Naive thymus-derived CD4-positive, alpha-beta T cell (primary cell): Measurements from ENCODE around the gene CTAGE4. TPM values are rescaled to one million over a fixed set of nuclear protein-coding genes. Genes with fewer than 3 reads are reported as not detected.
"Not testable (repeated sequence)": the region's sequence is repeated elsewhere in the genome, so short reads cannot be mapped to it uniquely, and the experiment has no call there.

Source experiments
- ATAC-seq: fragments of 150-1000 bp; cut with Tn5 transposase; 2 replicates; pipeline ENCODE4 v1.10.0; 2021; ENCODE audit warnings: mild to moderate bottlenecking, moderate library complexity
- CTCF ChIA-PET: fragments of 350-600 bp; sonication (Branson Sonifier 250); formaldehyde crosslinking; loops from one replicate; lab custom pipeline; 2021; ENCODE audit warnings: antibody characterized with exemption; lab: Charles Lee
- POLR2A ChIA-PET: fragments of 350-600 bp; sonication (Branson Sonifier 250); formaldehyde crosslinking; loops from one replicate; lab custom pipeline; 2021; ENCODE audit warnings: antibody characterized with exemption, inconsistent platforms; lab: Charles Lee
- DNase-seq, 9 donors: peaks; one replicate each; pipeline versions ENCODE4 v3.0.0 to v3.0.0-alpha.2; 2020 to 2022; ENCODE audit warnings: mixed read lengths in 1 of 9
- H3K27ac ChIP-seq: one replicate; pipeline ENCODE4 v1.7.0; 2013; ENCODE audit warnings: mild to moderate bottlenecking, low read depth, low read length, moderate library complexity
- H3K27me3 ChIP-seq, 2 donors: one replicate each; pipeline ENCODE4 v1.7.0; 2013; ENCODE audit warnings: low read length in 2 of 2, mild to moderate bottlenecking in 2 of 2, moderate library complexity in 2 of 2; ENCODE audit not compliant: control insufficient read depth in 2 of 2, insufficient read depth in 2 of 2
- H3K36me3 ChIP-seq, 3 experiments: 1 replicate in 2 of 3; 2 replicates in 1 of 3; pipeline ENCODE4 v1.7.0; 2013; ENCODE audit warnings: low read length in 3 of 3, mild to moderate bottlenecking in 3 of 3, moderate library complexity in 1 of 3; ENCODE audit not compliant: insufficient read depth in 3 of 3, control insufficient read depth in 2 of 3
- H3K4me1 ChIP-seq, 2 donors: one replicate each; pipeline ENCODE4 v1.7.0; 2013; ENCODE audit warnings: low read length in 2 of 2, mild to moderate bottlenecking in 2 of 2, moderate library complexity in 1 of 2; ENCODE audit not compliant: control insufficient read depth in 2 of 2, insufficient read depth in 2 of 2
- H3K4me3 ChIP-seq: 2 replicates; pipeline ENCODE4 v1.7.0; 2013; ENCODE audit warnings: mild to moderate bottlenecking, low read length
- H3K9me3 ChIP-seq, 3 experiments: 1 replicate in 2 of 3; 2 replicates in 1 of 3; pipeline ENCODE4 v1.7.0; 2013; ENCODE audit warnings: low read length in 3 of 3; ENCODE audit not compliant: control insufficient read depth in 2 of 3
- H3K27ac Mint-ChIP-seq, 9 donors: one replicate each; pipeline ENCODE4 v1.8.0; 2020 to 2022; ENCODE audit warnings: mixed read lengths in 9 of 9, mild to moderate bottlenecking in 8 of 9, moderate library complexity in 5 of 9, inconsistent platforms in 2 of 9
- H3K27me3 Mint-ChIP-seq, 5 donors: one replicate each; pipeline ENCODE4 v1.8.0; 2021 to 2022; ENCODE audit warnings: mixed read lengths in 5 of 5, mild to moderate bottlenecking in 1 of 5
- H3K36me3 Mint-ChIP-seq, 5 donors: one replicate each; pipeline ENCODE4 v1.8.0; 2020 to 2022; ENCODE audit warnings: mixed read lengths in 5 of 5, mild to moderate bottlenecking in 3 of 5, inconsistent platforms in 1 of 5
- H3K4me1 Mint-ChIP-seq, 7 donors: one replicate each; pipeline ENCODE4 v1.8.0; 2020 to 2022; ENCODE audit warnings: mixed read lengths in 7 of 7, mild to moderate bottlenecking in 3 of 7, inconsistent platforms in 1 of 7
- H3K4me3 Mint-ChIP-seq, 10 donors: one replicate each; pipeline ENCODE4 v1.8.0; 2020 to 2022; ENCODE audit warnings: mild to moderate bottlenecking in 10 of 10, mixed read lengths in 10 of 10, moderate library complexity in 6 of 10, inconsistent platforms in 2 of 10
- H3K9me3 Mint-ChIP-seq, 11 donors: one replicate each; pipeline ENCODE4 v1.8.0; 2020 to 2022; ENCODE audit warnings: mixed read lengths in 11 of 11, mild to moderate bottlenecking in 4 of 11, inconsistent platforms in 1 of 11, moderate library complexity in 1 of 11
- intact Hi-C, 2 donors: fragments of 100-400 bp; cut with micrococcal nuclease; formaldehyde crosslinking; loops; one replicate each; pipeline ENCODE4 v1.15.1; 2023
- polyA plus RNA-seq, 2 donors: library from polyadenylated mRNA; unstranded; fragments of 300-500 nt; fragmentation: Illumina TruSeq; gene quantifications; one replicate each; pipeline ENCODE4 v1.2.3, GENCODE V29; 2021
- total RNA-seq, 6 experiments: library from RNA in 5 of 6; stranded (reverse) in 5 of 6; gene quantifications; 1 replicate in 5 of 6; 2 replicates in 1 of 6; pipeline ENCODE4 v1.2.3 and lab custom pipeline; 2021 to 2026

The CTAGE4 gene, protein sequence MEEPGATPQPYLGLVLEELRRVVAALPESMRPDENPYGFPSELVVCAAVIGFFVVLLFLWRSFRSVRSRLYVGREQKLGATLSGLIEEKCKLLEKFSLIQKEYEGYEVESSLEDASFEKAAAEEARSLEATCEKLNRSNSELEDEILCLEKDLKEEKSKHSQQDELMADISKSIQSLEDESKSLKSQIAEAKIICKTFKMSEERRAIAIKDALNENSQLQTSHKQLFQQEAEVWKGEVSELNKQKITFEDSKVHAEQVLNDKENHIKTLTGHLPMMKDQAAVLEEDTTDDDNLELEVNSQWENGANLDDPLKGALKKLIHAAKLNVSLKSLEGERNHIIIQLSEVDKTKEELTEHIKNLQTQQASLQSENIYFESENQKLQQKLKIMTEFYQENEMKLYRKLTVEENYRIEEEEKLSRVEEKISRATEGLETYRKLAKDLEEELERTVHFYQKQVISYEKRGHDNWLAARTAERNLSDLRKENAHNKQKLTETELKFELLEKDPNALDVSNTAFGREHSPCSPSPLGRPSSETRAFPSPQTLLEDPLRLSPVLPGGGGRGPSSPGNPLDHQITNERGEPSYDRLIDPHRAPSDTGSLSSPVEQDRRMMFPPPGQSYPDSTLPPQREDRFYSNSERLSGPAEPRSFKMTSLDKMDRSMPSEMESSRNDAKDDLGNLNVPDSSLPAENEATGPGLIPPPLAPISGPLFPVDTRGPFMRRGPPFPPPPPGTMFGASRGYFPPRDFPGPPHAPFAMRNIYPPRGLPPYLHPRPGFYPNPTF
- total RNA-seq = 1 to 10 TPM in 4 of 5 experiments, not detected in 1; 1.2 to 6.0 (median 3.4) TPM
- polyA plus RNA-seq = under 1 TPM in 1 of 2 donors, not detected in 1; 0.29 TPM

DNA sequence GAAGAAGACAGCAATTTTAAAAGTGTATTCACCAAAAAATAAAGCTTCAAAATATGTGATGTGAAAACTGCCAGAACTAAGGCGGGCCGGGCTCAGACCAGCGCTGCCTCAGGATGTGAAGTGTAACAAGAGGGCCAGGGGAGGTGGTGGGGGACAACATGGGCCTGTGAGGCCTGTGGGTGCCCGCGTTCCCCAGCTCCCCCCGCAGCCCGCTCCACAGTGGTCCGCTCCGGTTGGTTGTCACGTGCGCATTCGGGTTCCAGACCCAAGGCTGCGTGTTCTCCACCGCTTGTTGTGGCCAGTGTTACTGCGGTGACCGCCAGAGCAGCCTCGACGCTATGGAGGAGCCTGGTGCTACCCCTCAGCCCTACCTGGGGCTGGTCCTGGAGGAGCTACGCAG, at the start of gene CTAGE4:
TSS of gene CTAGE4 (plus strand) at position 301 of the 400 bp plus-strand sequence. CDS start at position 339, 38 bp downstream.
- H3K4me3 ChIP-seq, H3K36me3 Mint-ChIP-seq, H3K4me1 ChIP-seq, intact Hi-C loops, H3K9me3 Mint-ChIP-seq, DNase-seq, H3K27me3 Mint-ChIP-seq, POLR2A ChIA-PET, CTCF ChIA-PET, H3K36me3 ChIP-seq, H3K9me3 ChIP-seq, H3K4me1 Mint-ChIP-seq, H3K4me3 Mint-ChIP-seq, ATAC-seq, H3K27ac ChIP-seq, H3K27me3 ChIP-seq, H3K27ac Mint-ChIP-seq: not testable (repeated sequence)

DNA sequence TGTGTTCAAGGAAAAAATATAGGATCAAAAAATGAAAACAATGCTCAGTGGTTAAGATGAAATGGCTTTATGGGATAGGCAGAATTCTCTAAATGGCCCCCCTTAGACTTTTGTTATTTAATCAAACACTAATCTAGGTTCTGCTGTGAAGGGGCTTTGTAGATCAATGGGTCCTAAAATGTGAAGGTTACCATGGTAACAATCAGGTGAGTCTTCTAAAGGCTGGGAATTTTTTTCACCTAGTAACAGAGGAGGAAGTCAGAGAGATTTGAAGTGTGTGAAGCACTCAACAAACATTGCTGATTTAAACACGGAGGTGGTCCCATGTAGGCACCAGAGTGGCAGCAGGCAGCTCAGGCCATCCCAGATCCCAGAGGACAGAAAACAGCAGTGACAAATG, 49.1 kb upstream of the CTAGE4 start:
- Mint-ChIP-seq H3K27me3 (peaks cover 0 to 10% (median 5%) of the 10 kb centered on the region in 5 donors), H3K4me1 (no peaks in the 10 kb centered on the region), H3K27ac (no peak overlapping the region), H3K4me3 (no peak overlapping the region), H3K9me3 (no peaks in the 10 kb centered on the region), H3K36me3 (no peaks in the 10 kb centered on the region)
- intact Hi-C loops = no loop called here
- ATAC-seq (no peak), DNase-seq (no peak)
- CTCF ChIA-PET = no interaction called here
- H3K36me3 ChIP-seq = no peaks in the 10 kb centered on the region
- no peak overlapping the region for H3K27ac ChIP-seq
- H3K27me3 ChIP-seq = no peaks in the 10 kb centered on the region
- no peaks in the 10 kb centered on the region for H3K9me3 ChIP-seq
- no peaks in the 10 kb centered on the region for H3K4me1 ChIP-seq
- no peak overlapping the region for H3K4me3 ChIP-seq
- POLR2A ChIA-PET = no interaction called here

DNA sequence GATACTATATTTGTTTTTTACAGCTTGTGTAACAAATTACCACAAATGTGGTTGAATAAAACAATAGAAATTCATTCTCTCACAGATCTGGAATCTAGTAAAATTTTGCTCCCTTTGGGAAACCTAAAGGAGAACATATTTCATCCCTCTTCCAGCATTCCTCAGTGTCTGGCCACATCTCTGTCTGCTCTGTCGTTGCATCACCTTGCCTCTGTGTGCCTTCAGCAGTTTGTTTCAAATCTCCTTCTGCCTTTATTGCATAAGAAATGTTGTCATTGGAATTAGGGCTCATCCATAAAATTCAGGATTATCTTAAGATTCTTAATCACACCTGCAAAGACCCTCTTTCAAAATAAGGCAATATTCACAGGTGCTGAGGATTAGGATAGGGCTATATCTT, 45.8 kb upstream of the CTAGE4 start:
- ChIA-PET POLR2A (no interaction called here), CTCF (no interaction called here)
- no peak overlapping the region for H3K27ac ChIP-seq
- no peaks in the 10 kb centered on the region for H3K36me3 ChIP-seq
- no peak for ATAC-seq
- H3K27ac Mint-ChIP-seq = no peak overlapping the region
- no peak for DNase-seq
- H3K9me3 Mint-ChIP-seq = peaks cover 0 to 3% (median 0%) of the 10 kb centered on the region in 11 donors
- no peaks in the 10 kb centered on the region for H3K4me1 ChIP-seq
- H3K4me3 Mint-ChIP-seq = no peak overlapping the region
- H3K4me3 ChIP-seq = no peak overlapping the region
- H3K36me3 Mint-ChIP-seq = no peaks in the 10 kb centered on the region
- intact Hi-C loops = no loop called here
- peaks cover 0 to 14% (median 5%) of the 10 kb centered on the region in 5 donors for H3K27me3 Mint-ChIP-seq
- no peaks in the 10 kb centered on the region for H3K27me3 ChIP-seq
- no peaks in the 10 kb centered on the region for H3K4me1 Mint-ChIP-seq
- H3K9me3 ChIP-seq = no peaks in the 10 kb centered on the region

DNA sequence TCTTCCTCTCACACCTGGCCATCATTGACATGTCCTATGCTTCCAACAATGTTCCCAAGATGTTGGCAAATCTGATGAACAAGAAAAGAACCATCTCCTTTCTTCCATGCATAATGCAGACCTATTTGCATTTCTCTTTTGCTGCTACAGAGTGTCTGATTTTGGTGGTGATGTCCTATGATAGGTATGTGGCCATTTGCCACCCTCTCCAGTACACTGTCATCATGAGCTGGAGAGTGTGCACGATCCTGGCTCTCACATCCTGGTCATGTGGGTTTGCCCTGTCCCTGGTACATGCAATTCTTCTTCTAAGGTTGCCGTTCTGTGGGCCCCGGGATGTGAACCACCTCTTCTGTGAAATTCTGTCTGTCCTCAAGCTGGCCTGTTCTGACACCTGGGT, 41.1 kb upstream of the CTAGE4 start:
- no peaks in the 10 kb centered on the region for H3K4me1 Mint-ChIP-seq
- Histone ChIP-seq H3K36me3 (no peaks in the 10 kb centered on the region), H3K4me1 (no peaks in the 10 kb centered on the region), H3K4me3 (no peak overlapping the region), H3K27me3 (no peaks in the 10 kb centered on the region), H3K27ac (no peak overlapping the region), H3K9me3 (peaks cover 0 to 4% (median 0%) of the 10 kb centered on the region in 3 experiments)
- no peak for ATAC-seq
- peaks cover 0 to 15% (median 5%) of the 10 kb centered on the region in 5 donors for H3K27me3 Mint-ChIP-seq
- DNase-seq = no peak
- CTCF ChIA-PET = no interaction called here
- no peak overlapping the region for H3K27ac Mint-ChIP-seq
- peaks cover 0 to 4% (median 0%) of the 10 kb centered on the region in 5 donors for H3K36me3 Mint-ChIP-seq
- intact Hi-C loops = no loop called here
- peaks cover 2 to 26% (median 7%) of the 10 kb centered on the region in 11 donors for H3K9me3 Mint-ChIP-seq
- POLR2A ChIA-PET = no interaction called here
- no peak overlapping the region for H3K4me3 Mint-ChIP-seq

DNA sequence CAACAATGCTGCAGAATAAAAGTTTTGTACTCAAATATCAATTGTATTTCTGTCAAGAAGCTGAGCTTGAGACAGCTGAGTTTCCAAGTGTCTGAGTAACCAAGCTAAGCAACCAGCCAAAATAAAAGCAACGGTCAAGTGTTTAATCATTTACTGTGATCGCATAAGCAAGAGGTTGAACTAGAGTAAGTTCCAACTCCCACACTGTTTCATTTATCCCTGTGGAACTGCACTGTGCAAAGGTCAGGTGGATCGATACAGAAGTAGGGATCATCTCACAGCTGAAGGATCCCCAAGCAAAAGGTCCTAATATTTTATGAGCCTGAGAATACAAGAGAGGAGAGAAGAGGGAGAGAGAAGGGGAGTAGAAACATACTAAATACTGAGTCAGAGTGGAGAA, 38.8 kb upstream of the CTAGE4 start:
- intact Hi-C loops = no loop called here
- peaks cover 0 to 12% (median 10%) of the 10 kb centered on the region in 5 donors for H3K36me3 Mint-ChIP-seq
- ChIA-PET CTCF (no interaction called here), POLR2A (no interaction called here)
- H3K4me3 ChIP-seq = no peak overlapping the region
- no peak overlapping the region for H3K27ac ChIP-seq
- no peaks in the 10 kb centered on the region for H3K4me1 ChIP-seq
- H3K27me3 ChIP-seq = no peaks in the 10 kb centered on the region
- H3K4me3 Mint-ChIP-seq = no peak overlapping the region
- peaks cover 11 to 47% (median 24%) of the 10 kb centered on the region in 11 donors for H3K9me3 Mint-ChIP-seq
- H3K9me3 ChIP-seq = peaks cover 0 to 17% (median 3%) of the 10 kb centered on the region in 3 experiments
- no peaks in the 10 kb centered on the region for H3K36me3 ChIP-seq
- DNase-seq (no peak), ATAC-seq (no peak)
- peaks cover 0 to 27% (median 11%) of the 10 kb centered on the region in 5 donors for H3K27me3 Mint-ChIP-seq
- no peak overlapping the region for H3K27ac Mint-ChIP-seq
- H3K4me1 Mint-ChIP-seq = no peaks in the 10 kb centered on the region

DNA sequence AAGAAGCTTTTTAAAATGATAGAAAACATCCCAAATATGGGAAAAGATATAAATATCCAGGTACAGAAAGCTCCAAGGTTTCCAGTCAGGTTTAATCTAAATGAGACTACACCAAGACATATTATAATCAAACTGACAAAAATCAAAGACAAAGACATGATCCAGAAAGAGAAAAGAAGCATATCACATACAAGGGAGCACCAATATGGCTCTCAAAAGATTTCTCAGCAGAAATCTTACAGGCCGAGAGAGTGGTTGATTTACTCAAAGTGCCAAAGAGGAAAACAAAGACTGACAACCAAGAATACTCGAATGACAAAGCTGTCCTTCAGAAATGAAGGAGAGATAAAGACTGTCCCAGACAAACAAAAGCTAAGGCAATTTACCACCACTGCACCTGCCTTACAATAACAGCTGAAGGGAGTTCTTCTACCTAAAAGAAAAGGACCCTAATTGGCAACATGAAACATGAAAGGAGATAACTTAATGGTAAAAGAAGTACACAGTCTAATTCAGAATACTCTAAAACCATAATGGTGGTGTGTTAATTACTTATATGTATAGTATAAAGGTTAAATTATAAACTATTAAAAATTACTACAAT, 34.9 kb upstream of the CTAGE4 start:
- Mint-ChIP-seq H3K27ac (no peak overlapping the region), H3K9me3 (peaks cover 12 to 67% (median 39%) of the 10 kb centered on the region in 11 donors)

More for the DNA sequence above, 34.9 kb upstream of the CTAGE4 start:
- ATAC-seq (no peak), DNase-seq (no peak)
- intact Hi-C loops = no loop called here
- CTCF ChIA-PET = no interaction called here
- no peak overlapping the region for H3K4me3 Mint-ChIP-seq
- Histone ChIP-seq H3K36me3 (no peaks in the 10 kb centered on the region), H3K9me3 (peaks cover 0 to 17% (median 3%) of the 10 kb centered on the region in 3 experiments), H3K4me1 (no peaks in the 10 kb centered on the region), H3K4me3 (no peak overlapping the region), H3K27ac (no peak overlapping the region), H3K27me3 (no peaks in the 10 kb centered on the region)
- peaks cover 0 to 46% (median 29%) of the 10 kb centered on the region in 5 donors for H3K27me3 Mint-ChIP-seq
- H3K36me3 Mint-ChIP-seq = peaks cover 0 to 12% (median 10%) of the 10 kb centered on the region in 5 donors
- H3K4me1 Mint-ChIP-seq = no peaks in the 10 kb centered on the region
- POLR2A ChIA-PET = no interaction called here
